Heart right ventricle (tissue), 16 donors: Measurements from ENCODE around the gene PRTN3. TPM values are rescaled to one million over a fixed set of nuclear protein-coding genes. Genes with fewer than 3 reads are reported as not detected.

ENCODE experiments used
- ATAC-seq, 8 donors: fragments of 200-7000 bp; cut with Tn5 transposase; one replicate each; pipeline ENCODE4 v1.9.1; 2020; ENCODE audit warnings: mild to moderate bottlenecking in 8 of 8, moderate library complexity in 8 of 8, moderate number of reproducible peaks in 1 of 8
- DNase-seq, 2 donors: peaks; one replicate each; pipeline ENCODE4 v3.0.0-alpha.2; 2020
- H3K27ac ChIP-seq, 10 donors: fragments of 200-600 bp; sonication (generic) in 2 of 10; one replicate each; pipeline versions ENCODE4 v1.5.0 to v1.8.0; 2020 to 2022; ENCODE audit warnings: mild to moderate bottlenecking in 3 of 10
- H3K27me3 ChIP-seq, 7 donors: fragments of 200-600 bp; one replicate each; pipeline ENCODE4 v1.8.0; 2021 to 2022; ENCODE audit warnings: mild to moderate bottlenecking in 2 of 7
- H3K36me3 ChIP-seq, 9 donors: fragments of 200-600 bp; sonication (generic) in 1 of 9; one replicate each; pipeline versions ENCODE4 v1.5.0 to v1.8.0; 2020 to 2022; ENCODE audit warnings: mild to moderate bottlenecking in 2 of 9
- H3K4me1 ChIP-seq, 9 donors: fragments of 200-600 bp; sonication (generic) in 1 of 9; one replicate each; pipeline versions ENCODE4 v1.5.0 to v1.8.0; 2020 to 2022; ENCODE audit warnings: mild to moderate bottlenecking in 4 of 9
- H3K4me3 ChIP-seq, 10 donors: fragments of 200-600 bp; sonication (generic) in 2 of 10; one replicate each; pipeline versions ENCODE4 v1.5.0 to v1.8.0; 2020 to 2022; ENCODE audit warnings: mild to moderate bottlenecking in 7 of 10, moderate library complexity in 2 of 10
- H3K9me3 ChIP-seq, 11 donors: fragments of 200-600 bp in 10 of 11; sonication (generic) in 2 of 11; one replicate each; pipeline versions ENCODE4 v1.5.0 to v1.8.0; 2013 to 2022; ENCODE audit warnings: mild to moderate bottlenecking in 2 of 11, control low read depth in 1 of 11, moderate library complexity in 1 of 11
- WGBS, 2 donors: extraction: QIAGEN DNeasy Blood & Tissue Kit; methylation state at CpG; one replicate each; pipeline ENCODE4 v1.1.7; 2013; ENCODE audit warnings: inconsistent platforms in 1 of 2; 5-methylcytosine and 5-hydroxymethylcytosine counted together
- intact Hi-C, 10 donors: fragments of 100-400 bp; cut with DNase I; formaldehyde crosslinking; loops; one replicate each; pipeline versions ENCODE4 v1.11.1 to v1.14.2; 2022
- polyA plus RNA-seq, 2 donors: library from polyadenylated mRNA; stranded (reverse); fragments of 200-250 nt; gene quantifications; one replicate each; pipeline ENCODE4 v1.2.3, GENCODE V29; 2013
- total RNA-seq, 10 donors: library from RNA; stranded (reverse); fragmentation: NEBNext Ultra II Directional in 3 of 10; extraction: Animal tissue kit (Norgen Biotek cat#: 25700) in 3 of 10; gene quantifications; one replicate each; pipeline versions ENCODE4 v1.2.1 to v1.2.4, GENCODE V29; 2021 to 2023
- TF ChIP-seq, protein P1 (sequence below), 9 donors: fragments of 200-600 bp; sonication (generic) in 2 of 9; IDR thresholded peaks; one replicate each; pipeline versions ENCODE4 v1.5.0 to v1.8.0; 2021 to 2022; ENCODE audit warnings: antibody characterized with exemption in 9 of 9, mild to moderate bottlenecking in 5 of 9, moderate library complexity in 1 of 9
- donor health status: Arrhythmogenic right ventricular cardiomyopathy.
- donor health status: ischemic (EF 13 %, LVEDD 7.1; RV severe dilation, severe dysfunction).
- donor health status: healthy with polysubstance abuse.
- donor health status: DM: no; HTN: yes; CAD: no.
- donor health status: DM: no; HTN: no; CAD: no.
- donor health status: ischemic (EF 25% LVEDD 6.9; RV normal size, moderate dysfunction).
- donor health status: ischemic (EF 25% LVEDD 5.7; RV mildly dilated, moderate dysfunction).
- donor health status: healthy.
- donor health status: DM: yes; HTN: yes; CAD: no.
- donor health status: Ischemic cardiomyopathy.
- donor health status: ischemic (EF 35%, LVEDD 5.7; RV mildly dilated, moderate dysfunction).
- donor health status: nonischemic (EF 11% LVEDD 7.7; RV severe dilation, severe dysfunction).
- donor health status: DM: yes; HTN: yes; CAD: no.
- donor health status: PGD.
- donor health status: ischemic (EF 29% LVEDD 5.4; RV normal size, mild dysfunction).
- donor health status: nonischemic (EF 23%, LVEDD 6.1; RV moderate dilation, normal function).

PRTN3 gene
- total and polyA plus RNA-seq, 12 donors = 0.12 TPM; not detected in 11

DNA sequence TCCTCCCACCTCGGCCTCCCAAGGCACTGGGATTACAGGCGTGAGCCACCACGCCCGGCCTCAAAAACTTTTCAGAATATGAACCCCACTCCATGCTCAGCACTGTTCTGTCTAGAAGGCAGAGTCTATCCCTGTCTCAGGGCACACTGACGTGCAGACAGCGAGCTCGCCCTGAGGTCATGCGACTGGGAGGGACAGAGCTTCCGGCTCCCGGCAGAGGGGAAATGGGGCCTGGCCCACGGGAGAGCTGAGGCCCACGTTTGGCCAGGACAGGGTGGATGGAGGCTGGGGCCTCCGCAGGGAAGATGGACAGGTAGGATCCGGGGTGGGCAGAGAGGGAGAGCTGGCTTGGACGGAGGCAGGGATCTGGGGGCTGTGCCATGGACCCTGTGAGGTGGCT is 15.9 kb upstream of the PRTN3 start:
- intact Hi-C loops = no loop called here
- Histone ChIP-seq H3K4me1 (peaks cover 0 to 30% (median 12%) of the 10 kb centered on the region in 9 donors), H3K27ac (no peak overlapping the region), H3K27me3 (peaks cover 18 to 43% (median 33%) of the 10 kb centered on the region in 7 donors), H3K9me3 (no peaks in the 10 kb centered on the region), H3K36me3 (no peaks in the 10 kb centered on the region), H3K4me3 (no peak overlapping the region)
- DNase-seq (no peak), ATAC-seq (no peak)
- WGBS, 2 donors = 71% methylated on average over 15 of the region's 15 CpGs
- TF ChIP-seq, protein P1, sequence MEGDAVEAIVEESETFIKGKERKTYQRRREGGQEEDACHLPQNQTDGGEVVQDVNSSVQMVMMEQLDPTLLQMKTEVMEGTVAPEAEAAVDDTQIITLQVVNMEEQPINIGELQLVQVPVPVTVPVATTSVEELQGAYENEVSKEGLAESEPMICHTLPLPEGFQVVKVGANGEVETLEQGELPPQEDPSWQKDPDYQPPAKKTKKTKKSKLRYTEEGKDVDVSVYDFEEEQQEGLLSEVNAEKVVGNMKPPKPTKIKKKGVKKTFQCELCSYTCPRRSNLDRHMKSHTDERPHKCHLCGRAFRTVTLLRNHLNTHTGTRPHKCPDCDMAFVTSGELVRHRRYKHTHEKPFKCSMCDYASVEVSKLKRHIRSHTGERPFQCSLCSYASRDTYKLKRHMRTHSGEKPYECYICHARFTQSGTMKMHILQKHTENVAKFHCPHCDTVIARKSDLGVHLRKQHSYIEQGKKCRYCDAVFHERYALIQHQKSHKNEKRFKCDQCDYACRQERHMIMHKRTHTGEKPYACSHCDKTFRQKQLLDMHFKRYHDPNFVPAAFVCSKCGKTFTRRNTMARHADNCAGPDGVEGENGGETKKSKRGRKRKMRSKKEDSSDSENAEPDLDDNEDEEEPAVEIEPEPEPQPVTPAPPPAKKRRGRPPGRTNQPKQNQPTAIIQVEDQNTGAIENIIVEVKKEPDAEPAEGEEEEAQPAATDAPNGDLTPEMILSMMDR (IDR thresholded peaks at IDR 0.05) = no peak

DNA sequence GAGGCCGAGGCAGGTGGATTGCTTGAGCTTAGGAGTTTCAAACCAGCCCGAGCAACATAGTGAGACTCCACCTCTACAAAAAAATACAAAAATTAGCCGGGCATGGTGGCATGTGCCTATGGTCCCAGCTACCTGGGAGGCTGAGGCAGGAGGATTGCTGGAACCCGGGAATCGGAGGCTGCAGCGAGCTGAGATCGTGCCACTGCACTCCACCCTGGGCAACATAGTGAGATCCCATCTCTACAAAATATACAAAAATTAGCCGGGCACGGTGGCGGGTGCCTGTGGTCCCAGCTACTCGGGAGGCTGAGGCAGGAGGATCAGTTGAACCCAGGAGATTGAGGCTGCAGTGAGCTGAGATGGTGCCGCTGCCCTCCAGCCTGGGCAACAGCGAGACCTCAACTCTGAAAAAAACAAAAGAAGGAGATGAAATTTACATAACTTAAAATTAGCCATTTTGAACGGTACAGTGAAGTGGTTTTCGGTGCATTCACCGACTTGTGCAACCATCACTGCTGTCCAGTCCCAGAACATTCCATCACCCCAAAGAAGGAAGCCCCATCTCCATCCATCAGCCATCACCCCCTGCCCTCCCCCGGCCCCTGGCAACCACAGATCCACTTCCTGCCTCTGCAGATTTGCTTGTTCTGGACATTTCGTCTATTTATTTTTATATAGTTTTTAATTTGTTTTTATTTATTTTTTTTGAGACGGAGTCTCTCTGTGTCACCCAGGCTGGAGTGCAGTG is 14.7 kb upstream of the PRTN3 start:
- H3K4me1 ChIP-seq = peaks cover 0 to 30% (median 12%) of the 10 kb centered on the region in 9 donors
- ATAC-seq (no peak), DNase-seq (no peak)
- H3K27me3 ChIP-seq = peaks cover 18 to 50% (median 41%) of the 10 kb centered on the region in 7 donors
- TF ChIP-seq, protein P1 (IDR thresholded peaks at IDR 0.05) = no peak
- H3K4me3 ChIP-seq = no peak overlapping the region
- no peaks in the 10 kb centered on the region for H3K9me3 ChIP-seq
- WGBS, 2 donors = 81 to 84% methylated on average over 19 of the region's 19 CpGs
- H3K27ac ChIP-seq = no peak overlapping the region
- intact Hi-C loops = no loop called here
- H3K36me3 ChIP-seq = no peaks in the 10 kb centered on the region

DNA sequence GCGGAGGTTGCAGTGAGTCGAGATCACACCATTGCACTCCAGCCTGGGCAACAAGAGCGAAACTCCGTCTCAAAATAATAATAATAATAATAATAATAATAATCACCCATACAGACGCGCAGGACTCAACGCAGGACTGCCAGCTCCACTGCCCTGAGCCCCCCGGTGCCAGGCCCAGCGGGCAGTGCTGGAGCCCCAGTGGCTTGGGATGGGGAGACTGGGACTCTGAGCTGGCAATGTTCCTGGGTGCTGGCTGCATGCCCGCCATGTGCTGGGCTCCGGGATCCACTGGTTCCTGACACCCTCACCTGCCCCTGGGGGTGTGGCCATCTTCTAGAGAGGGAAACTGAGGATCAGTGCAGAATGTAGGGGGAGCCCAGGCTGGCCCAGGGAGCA is 13.5 kb upstream of the PRTN3 start:
- Histone ChIP-seq H3K9me3 (no peaks in the 10 kb centered on the region), H3K4me3 (no peak overlapping the region), H3K36me3 (no peaks in the 10 kb centered on the region), H3K27me3 (peaks cover 8 to 50% (median 38%) of the 10 kb centered on the region in 7 donors), H3K27ac (no peak overlapping the region), H3K4me1 (peaks cover 0 to 26% (median 1%) of the 10 kb centered on the region in 9 donors)
- no peak for DNase-seq
- TF ChIP-seq, protein P1 (IDR thresholded peaks at IDR 0.05) = no peak
- 87 to 89% methylated on average over 11 of the region's 11 CpGs for WGBS, 2 donors
- intact Hi-C loops = no loop called here
- ATAC-seq = no peak

DNA sequence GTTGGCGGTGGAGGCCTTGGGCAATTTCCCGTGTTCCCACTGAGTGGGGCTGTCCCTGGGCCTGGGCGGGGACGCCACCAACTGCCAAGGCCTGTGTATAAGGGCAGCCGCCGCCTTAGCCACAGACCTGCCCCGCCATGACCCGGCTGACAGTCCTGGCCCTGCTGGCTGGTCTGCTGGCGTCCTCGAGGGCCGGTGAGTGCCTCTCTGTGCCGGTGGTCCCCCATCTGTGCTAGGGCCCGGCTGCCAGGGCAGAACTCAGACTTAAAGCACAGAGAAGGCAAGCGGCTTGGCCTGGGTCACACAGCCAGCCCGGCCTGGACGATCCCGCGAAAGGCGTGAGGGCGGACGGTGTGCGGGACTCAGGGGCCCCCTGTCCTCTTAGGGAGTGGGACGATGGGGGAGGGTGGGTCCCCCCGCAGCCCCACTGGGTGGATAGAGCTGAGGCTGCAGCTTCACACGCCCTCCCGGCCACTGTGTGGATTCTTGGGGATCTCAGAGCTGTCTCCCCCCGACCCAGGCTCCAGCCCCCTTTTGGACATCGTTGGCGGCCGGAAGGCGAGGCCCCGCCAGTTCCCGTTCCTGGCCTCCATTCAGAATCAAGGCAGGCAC is 13.0 kb upstream of the PRTN3 start, which contains the start of gene AZU1:
TSS of gene AZU1 (plus strand) at position 128 of the 612 bp plus-strand sequence. CDS start at position 138, 10 bp downstream.
- Histone ChIP-seq H3K4me1 (peaks cover 0 to 24% (median 0%) of the 10 kb centered on the region in 9 donors), H3K4me3 (no peak within 1 kb of the TSS), H3K36me3 (no peaks in the 10 kb centered on the region), H3K27ac (no peak within 1 kb of the TSS), H3K9me3 (no peaks in the 10 kb centered on the region), H3K27me3 (peaks cover 3 to 46% (median 33%) of the 10 kb centered on the region in 7 donors)
- 73 to 80% methylated on average over 32 to 33 of the region's 33 CpGs for WGBS, 2 donors
- intact Hi-C loops = no loop called here
- ATAC-seq (peak in 3 of 8 donors; percentile 43 to 47 (median 44)), DNase-seq (no peak)
- TF ChIP-seq, protein P1 (IDR thresholded peaks at IDR 0.05) = no peak
